A549 (cell line): ENCODE measurements around the gene CNIH1. TPM values are rescaled to one million over a fixed set of nuclear protein-coding genes. Genes with fewer than 3 reads are reported as not detected.

Experiments used
- ATAC-seq, 2 experiments: fragments of 200-7000 bp in 1 of 2; fragments of >200 bp in 1 of 2; cut with Nextera tagmentation in 1 of 2; cut with Tn5 transposase in 1 of 2; 3 replicates each; pipeline versions ENCODE4 v1.8.0 to v1.9.1; 2018 to 2020; ENCODE audit warnings: mild to moderate bottlenecking in 1 of 2, moderate library complexity in 1 of 2
- CTCF ChIA-PET: fragments of 300-600 bp; sonication (Branson Sonifier 250); formaldehyde crosslinking; extraction: SDS; loops from one replicate; lab custom pipeline; 2021; ENCODE audit warnings: antibody characterized with exemption, inconsistent platforms; lab: Yijun Ruan, JAX
- POLR2A ChIA-PET: fragments of 350-600 bp; formaldehyde crosslinking; extraction: SDS; loops from one replicate; lab custom pipeline; 2021; ENCODE audit warnings: antibody characterized with exemption, inconsistent platforms; lab: Yijun Ruan, JAX
- DNase-seq, 2 experiments: peaks; one replicate each; pipeline versions ENCODE4 v3.0.0 to v3.0.0-alpha.2; 2011 to 2016; ENCODE audit warnings: low read depth in 1 of 2, low spot score in 1 of 2
- FAIRE-seq: peaks from 2 replicates; lab custom pipeline; 2011; peaks lifted over from hg19 to GRCh38; lab: Jason Lieb, UNC
- H3K27ac ChIP-seq, 2 experiments: fragments of >200 bp; sonication (Bioruptor Twin); formaldehyde crosslinking; 3 replicates each; pipeline ENCODE4 v1.5.1; 2016 to 2017
- H3K4me1 ChIP-seq: fragments of >200 bp; sonication (Bioruptor Twin); formaldehyde crosslinking; 3 replicates; pipeline ENCODE4 v1.6.1; 2016
- H3K4me2 ChIP-seq: fragments of >200 bp; sonication (Bioruptor Twin); formaldehyde crosslinking; 3 replicates; pipeline ENCODE4 v1.6.1; 2016
- H3K4me3 ChIP-seq: fragments of >200 bp; sonication (Bioruptor Twin); formaldehyde crosslinking; 3 replicates; pipeline ENCODE4 v1.5.1; 2016
- H3K9me3 ChIP-seq: fragments of >200 bp; sonication (Bioruptor Twin); formaldehyde crosslinking; 3 replicates; pipeline ENCODE4 v1.6.1; 2016
- CBX2 ChIP-seq: fragments of 200-600 bp; sonication (generic); IDR thresholded peaks from 2 replicates; pipeline ENCODE4 v1.6.1; 2016; ENCODE audit warnings: low read depth, mild to moderate bottlenecking, borderline replicate concordance
- CHD2 ChIP-seq: fragments of 150-350 bp; IDR thresholded peaks from 2 replicates; pipeline ENCODE4 v1.6.1; 2014; ENCODE audit warnings: low read length; ENCODE audit not compliant: partially characterized antibody
- CHD4 ChIP-seq: fragments of 200-600 bp; sonication (generic); IDR thresholded peaks from 2 replicates; pipeline ENCODE4 v1.6.1; 2016; ENCODE audit warnings: antibody characterized with exemption, mild to moderate bottlenecking, borderline replicate concordance
- EHMT2 ChIP-seq: fragments of 200-600 bp; sonication (generic); IDR thresholded peaks from 2 replicates; pipeline ENCODE4 v1.6.1; 2016; ENCODE audit warnings: antibody characterized with exemption, low read depth, mild to moderate bottlenecking, moderate library complexity
- FOSB ChIP-seq: fragments of 250-450 bp; sonication (Bioruptor Pico); IDR thresholded peaks from 2 replicates; pipeline ENCODE4 v1.5.0; 2020; ENCODE audit warnings: mild to moderate bottlenecking, moderate library complexity
- FOXS1 ChIP-seq: fragments of 250-450 bp; sonication (Bioruptor Pico); IDR thresholded peaks from 2 replicates; pipeline ENCODE4 v1.5.0; 2020; ENCODE audit warnings: mild to moderate bottlenecking, moderate library complexity
- GATA3 ChIP-seq: IDR thresholded peaks from 2 replicates; pipeline ENCODE4 v1.6.1; 2012; ENCODE audit warnings: borderline replicate concordance
- HEYL ChIP-seq: fragments of 250-450 bp; sonication (Bioruptor Pico); IDR thresholded peaks from 2 replicates; pipeline ENCODE4 v1.8.0; 2021; ENCODE audit warnings: mild to moderate bottlenecking, moderate library complexity
- HOXB5 ChIP-seq: fragments of 250-450 bp; sonication (Bioruptor Pico); IDR thresholded peaks from 2 replicates; pipeline ENCODE4 v1.5.0; 2020; ENCODE audit warnings: mild to moderate bottlenecking, moderate library complexity
- KDM1A ChIP-seq: fragments of 200-600 bp; sonication (generic); IDR thresholded peaks from 2 replicates; pipeline ENCODE4 v1.6.1; 2016; ENCODE audit warnings: low read depth, mild to moderate bottlenecking
- MAZ ChIP-seq: fragments of 150-350 bp; IDR thresholded peaks from 2 replicates; pipeline ENCODE4 v1.6.1; 2014; ENCODE audit warnings: antibody characterized with exemption, low read depth, low read length, borderline replicate concordance
- PHF8 ChIP-seq: fragments of 200-600 bp; sonication (generic); IDR thresholded peaks from 2 replicates; pipeline ENCODE4 v1.6.1; 2016; ENCODE audit warnings: low read depth, mild to moderate bottlenecking, antibody characterized with exemption, moderate library complexity, borderline replicate concordance
- RAD21 ChIP-seq, 2 experiments: fragments of >200 bp in 1 of 2; sonication (Bioruptor Twin) in 1 of 2; formaldehyde crosslinking in 1 of 2; IDR thresholded peaks in 1 of 2; conservative IDR thresholded peaks in 1 of 2; 2 replicates in 1 of 2; 3 replicates in 1 of 2; pipeline ENCODE4 v1.6.1; 2012 to 2018; ENCODE audit warnings: inconsistent platforms in 1 of 2
- RCOR1 ChIP-seq: fragments of 150-350 bp; IDR thresholded peaks from 2 replicates; pipeline ENCODE4 v1.6.1; 2014; ENCODE audit warnings: antibody characterized with exemption, low read length, low read depth
- RFX5 ChIP-seq: fragments of 450-650 bp; IDR thresholded peaks from 2 replicates; pipeline ENCODE4 v1.7.1; 2014; ENCODE audit warnings: antibody characterized with exemption, mild to moderate bottlenecking, moderate library complexity
- SMC3 ChIP-seq: fragments of >200 bp; sonication (Bioruptor Twin); formaldehyde crosslinking; IDR thresholded peaks from 3 replicates; pipeline ENCODE4 v1.6.1; 2018; ENCODE audit warnings: inconsistent platforms
- TFCP2L1 ChIP-seq: fragments of 250-450 bp; sonication (Bioruptor Pico); IDR thresholded peaks from 2 replicates; pipeline ENCODE4 v1.5.0; 2021; ENCODE audit warnings: mild to moderate bottlenecking
- TP53 ChIP-seq: fragments of 250-450 bp; sonication (Bioruptor Pico); IDR thresholded peaks from 2 replicates; pipeline ENCODE4 v1.5.0; 2021; ENCODE audit warnings: mild to moderate bottlenecking, moderate library complexity
- ZSCAN20 ChIP-seq: fragments of 250-450 bp; sonication (Bioruptor Pico); IDR thresholded peaks from 2 replicates; pipeline ENCODE4 v1.8.0; 2022; ENCODE audit warnings: mild to moderate bottlenecking, moderate library complexity
- WGBS: methylation state at CpG from one replicate; pipeline ENCODE4 v1.1.6; 2017; ENCODE audit errors: missing lambda C conversion rate; 5-methylcytosine and 5-hydroxymethylcytosine counted together
- polyA plus RNA-seq, 4 experiments: library from polyadenylated mRNA; depleted of rRNA in 3 of 4; stranded (reverse); fragments of >200 nt; fragmentation: RNase III in 1 of 4; extraction: RNeasy Plus Mini Kit Qiagen cat#74134 plus additional on column Dnase treatment in 1 of 4; gene quantifications; 2 replicates in 3 of 4; 3 replicates in 1 of 4; pipeline ENCODE4 v1.2.3, GENCODE V29; 2011 to 2017
- TF ChIP-seq, protein P1 (sequence below): fragments of 200-600 bp; sonication (generic); IDR thresholded peaks from 2 replicates; pipeline ENCODE4 v1.6.1; 2016; ENCODE audit warnings: antibody characterized with exemption, mild to moderate bottlenecking, moderate library complexity
- TF ChIP-seq, protein P2 (sequence below): IDR thresholded peaks from 2 replicates; pipeline ENCODE4 v1.6.1; 2012
- TF ChIP-seq, protein P3 (sequence below): fragments of >200 bp; sonication (Bioruptor Twin); formaldehyde crosslinking; IDR thresholded peaks from 3 replicates; pipeline ENCODE4 v1.6.1; 2016
- TF ChIP-seq, protein P4 (sequence below): fragments of 450-650 bp; IDR thresholded peaks from 2 replicates; pipeline ENCODE4 v1.6.1; 2014; ENCODE audit warnings: antibody characterized with exemption

The CNIH1 gene
- polyA plus RNA-seq, 2 of the 4 experiments (the other 2 are of a cell fraction), result 337 to 411 TPM

DNA sequence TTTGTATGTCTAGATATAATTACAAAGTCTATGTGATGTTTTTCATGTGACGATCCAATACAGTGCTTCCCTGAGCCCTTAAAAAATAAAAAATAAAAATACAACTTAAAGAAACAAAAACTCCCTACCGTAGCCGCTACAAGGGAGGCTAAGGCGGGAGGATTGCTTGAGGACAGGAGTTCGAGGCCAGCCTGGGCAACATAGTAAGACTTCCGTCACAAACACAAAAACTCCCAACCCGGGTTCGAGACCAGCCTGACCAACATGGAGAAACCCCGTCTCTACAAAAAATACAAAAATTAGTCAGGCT is 45.0 kb downstream of the CNIH1 start:
- FAIRE-seq, result no peak
- no peaks in the 10 kb centered on the region for H3K9me3 ChIP-seq
- H3K4me3 ChIP-seq, result peak overlapping the region; percentile 78
- POLR2A ChIA-PET, result interaction anchor here (0.8 to 1.5 kb wide), 3 partner anchors 16 to 113 kb away, joined by 3 read pairs; partner anchors contain the start of gene CGRRF1
- TF ChIP-seq ZSCAN20 (CRISPR knock-in tag) (no peak), RAD21 (conservative IDR thresholded peaks at IDR 0.05 in 1 of 2, IDR thresholded peaks at IDR 0.05 in 1 of 2) (no peak), CHD4 (0 out of 2 replicates have a peak, but pooled peaks have one; percentile 68), FOSB (CRISPR knock-in tag) (no peak), TFCP2L1 (CRISPR knock-in tag) (no peak), CHD2 (no peak), FOXS1 (CRISPR knock-in tag) (no peak), KDM1A (no peak), GATA3 (no peak), PHF8 (peak; percentile 28; the same call in 1 of the 2 replicates)
- TF ChIP-seq, protein P1, sequence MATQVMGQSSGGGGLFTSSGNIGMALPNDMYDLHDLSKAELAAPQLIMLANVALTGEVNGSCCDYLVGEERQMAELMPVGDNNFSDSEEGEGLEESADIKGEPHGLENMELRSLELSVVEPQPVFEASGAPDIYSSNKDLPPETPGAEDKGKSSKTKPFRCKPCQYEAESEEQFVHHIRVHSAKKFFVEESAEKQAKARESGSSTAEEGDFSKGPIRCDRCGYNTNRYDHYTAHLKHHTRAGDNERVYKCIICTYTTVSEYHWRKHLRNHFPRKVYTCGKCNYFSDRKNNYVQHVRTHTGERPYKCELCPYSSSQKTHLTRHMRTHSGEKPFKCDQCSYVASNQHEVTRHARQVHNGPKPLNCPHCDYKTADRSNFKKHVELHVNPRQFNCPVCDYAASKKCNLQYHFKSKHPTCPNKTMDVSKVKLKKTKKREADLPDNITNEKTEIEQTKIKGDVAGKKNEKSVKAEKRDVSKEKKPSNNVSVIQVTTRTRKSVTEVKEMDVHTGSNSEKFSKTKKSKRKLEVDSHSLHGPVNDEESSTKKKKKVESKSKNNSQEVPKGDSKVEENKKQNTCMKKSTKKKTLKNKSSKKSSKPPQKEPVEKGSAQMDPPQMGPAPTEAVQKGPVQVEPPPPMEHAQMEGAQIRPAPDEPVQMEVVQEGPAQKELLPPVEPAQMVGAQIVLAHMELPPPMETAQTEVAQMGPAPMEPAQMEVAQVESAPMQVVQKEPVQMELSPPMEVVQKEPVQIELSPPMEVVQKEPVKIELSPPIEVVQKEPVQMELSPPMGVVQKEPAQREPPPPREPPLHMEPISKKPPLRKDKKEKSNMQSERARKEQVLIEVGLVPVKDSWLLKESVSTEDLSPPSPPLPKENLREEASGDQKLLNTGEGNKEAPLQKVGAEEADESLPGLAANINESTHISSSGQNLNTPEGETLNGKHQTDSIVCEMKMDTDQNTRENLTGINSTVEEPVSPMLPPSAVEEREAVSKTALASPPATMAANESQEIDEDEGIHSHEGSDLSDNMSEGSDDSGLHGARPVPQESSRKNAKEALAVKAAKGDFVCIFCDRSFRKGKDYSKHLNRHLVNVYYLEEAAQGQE, result no peak
- TF ChIP-seq, protein P2, sequence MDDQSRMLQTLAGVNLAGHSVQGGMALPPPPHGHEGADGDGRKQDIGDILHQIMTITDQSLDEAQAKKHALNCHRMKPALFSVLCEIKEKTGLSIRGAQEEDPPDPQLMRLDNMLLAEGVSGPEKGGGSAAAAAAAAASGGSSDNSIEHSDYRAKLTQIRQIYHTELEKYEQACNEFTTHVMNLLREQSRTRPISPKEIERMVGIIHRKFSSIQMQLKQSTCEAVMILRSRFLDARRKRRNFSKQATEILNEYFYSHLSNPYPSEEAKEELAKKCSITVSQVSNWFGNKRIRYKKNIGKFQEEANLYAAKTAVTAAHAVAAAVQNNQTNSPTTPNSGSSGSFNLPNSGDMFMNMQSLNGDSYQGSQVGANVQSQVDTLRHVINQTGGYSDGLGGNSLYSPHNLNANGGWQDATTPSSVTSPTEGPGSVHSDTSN, result no peak
- TF ChIP-seq, all 56 proteins: peak for 2
- peak overlapping the region; percentile 81 to 88 for H3K27ac ChIP-seq
- 16% methylated on average over 9 of the region's 9 CpGs for WGBS
- DNase-seq (no peak), ATAC-seq (no peak)
- H3K4me1 ChIP-seq, result peaks cover 28% of the 10 kb centered on the region
- CTCF ChIA-PET, result interaction anchor here (0.7 to 3.2 kb wide), 10 partner anchors 17 to 1975 kb away, joined by 3 to 13 read pairs (median 3); no protein-coding TSS in a partner anchor
- H3K4me2 ChIP-seq, result peak overlapping the region; percentile 77

DNA sequence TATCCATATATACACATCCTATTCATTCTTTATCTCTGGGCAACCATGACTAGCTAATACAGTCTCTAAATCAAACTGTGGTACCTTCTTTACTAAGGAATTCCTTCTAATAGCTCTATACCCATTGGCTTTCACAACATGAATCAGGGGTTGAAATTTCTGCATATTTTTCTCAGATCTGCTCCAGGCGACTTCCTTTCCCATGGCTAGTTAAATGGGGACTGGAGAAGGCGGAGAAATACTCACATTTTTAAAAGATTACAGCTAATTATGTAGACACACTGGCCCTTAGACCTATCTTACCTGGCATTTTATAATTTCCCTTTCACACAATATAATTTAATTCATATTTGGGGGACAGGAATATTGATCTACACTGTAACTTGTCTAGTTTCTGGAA is 45.5 kb downstream of the CNIH1 start:
- Histone ChIP-seq H3K9me3 (no peaks in the 10 kb centered on the region), H3K4me3 (no peak overlapping the region), H3K27ac (no peak overlapping the region), H3K4me1 (peaks cover 28% of the 10 kb centered on the region), H3K4me2 (peak overlapping the region; percentile 77; the same call in 2 of the 3 replicates)
- ATAC-seq (no peak), DNase-seq (no peak), FAIRE-seq (no peak)
- ChIA-PET CTCF (interaction anchor here (0.7 to 3.2 kb wide), 8 partner anchors 25 to 1975 kb away, joined by 3 to 11 read pairs (median 3); no protein-coding TSS in a partner anchor), POLR2A (interaction anchor here (0.8 to 1.5 kb wide), 2 partner anchors 16 to 114 kb away, joined by 3 read pairs; partner anchors contain the start of gene CGRRF1)
- WGBS, result 92% methylated on average over 2 of the region's 2 CpGs
- no peak for TF ChIP-seq MAZ
- no peak for TF ChIP-seq RFX5
- TF ChIP-seq KDM1A, result no peak
- TF ChIP-seq TP53, result no peak
- TF ChIP-seq RCOR1, result no peak
- no peak for TF ChIP-seq SMC3
- no peak for TF ChIP-seq CBX2
- TF ChIP-seq FOXS1 (CRISPR knock-in tag), result no peak
- TF ChIP-seq, protein P3, sequence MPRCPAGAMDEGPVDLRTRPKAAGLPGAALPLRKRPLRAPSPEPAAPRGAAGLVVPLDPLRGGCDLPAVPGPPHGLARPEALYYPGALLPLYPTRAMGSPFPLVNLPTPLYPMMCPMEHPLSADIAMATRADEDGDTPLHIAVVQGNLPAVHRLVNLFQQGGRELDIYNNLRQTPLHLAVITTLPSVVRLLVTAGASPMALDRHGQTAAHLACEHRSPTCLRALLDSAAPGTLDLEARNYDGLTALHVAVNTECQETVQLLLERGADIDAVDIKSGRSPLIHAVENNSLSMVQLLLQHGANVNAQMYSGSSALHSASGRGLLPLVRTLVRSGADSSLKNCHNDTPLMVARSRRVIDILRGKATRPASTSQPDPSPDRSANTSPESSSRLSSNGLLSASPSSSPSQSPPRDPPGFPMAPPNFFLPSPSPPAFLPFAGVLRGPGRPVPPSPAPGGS, result no peak
- TF ChIP-seq, protein P1, result no peak
- no peak for TF ChIP-seq EHMT2
- TF ChIP-seq, protein P4, sequence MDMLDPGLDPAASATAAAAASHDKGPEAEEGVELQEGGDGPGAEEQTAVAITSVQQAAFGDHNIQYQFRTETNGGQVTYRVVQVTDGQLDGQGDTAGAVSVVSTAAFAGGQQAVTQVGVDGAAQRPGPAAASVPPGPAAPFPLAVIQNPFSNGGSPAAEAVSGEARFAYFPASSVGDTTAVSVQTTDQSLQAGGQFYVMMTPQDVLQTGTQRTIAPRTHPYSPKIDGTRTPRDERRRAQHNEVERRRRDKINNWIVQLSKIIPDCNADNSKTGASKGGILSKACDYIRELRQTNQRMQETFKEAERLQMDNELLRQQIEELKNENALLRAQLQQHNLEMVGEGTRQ, result no peak
- no peak for TF ChIP-seq ZSCAN20 (CRISPR knock-in tag)
- TF ChIP-seq HOXB5 (CRISPR knock-in tag), result no peak
- TF ChIP-seq HEYL (CRISPR knock-in tag), result no peak
